HepG2 (cell line): ENCODE results near the gene RAB20. TPM values are rescaled to one million over a fixed set of nuclear protein-coding genes. Genes with fewer than 3 reads are reported as not detected.

Experiments
- ATF2 ChIP-seq: sonication (generic); formaldehyde crosslinking; IDR thresholded peaks from 2 replicates; pipeline ENCODE4 v1.4.0; 2020; ENCODE audit warnings: missing genetic modification reagents
- ETV6 ChIP-seq: sonication (generic); formaldehyde crosslinking; conservative IDR thresholded peaks from 2 replicates; pipeline ENCODE4 v1.4.0; 2020; ENCODE audit warnings: missing genetic modification reagents
- JARID2 ChIP-seq: sonication (generic); formaldehyde crosslinking; IDR thresholded peaks from 2 replicates; pipeline ENCODE4 v1.8.1; 2023; ENCODE audit warnings: missing genetic modification reagents, inconsistent platforms; ENCODE audit not compliant: insufficient replicate concordance
- KIAA2018 ChIP-seq: sonication (generic); formaldehyde crosslinking; IDR thresholded peaks from 2 replicates; pipeline ENCODE4 v1.5.0; 2020; ENCODE audit warnings: mild to moderate bottlenecking, missing genetic modification reagents, borderline replicate concordance
- NPAS2 ChIP-seq: sonication (generic); formaldehyde crosslinking; IDR thresholded peaks from 2 replicates; pipeline ENCODE4 v1.8.0; 2022; ENCODE audit warnings: mild to moderate bottlenecking, missing genetic modification reagents, borderline replicate concordance
- TEF ChIP-seq: sonication (generic); formaldehyde crosslinking; IDR thresholded peaks from 2 replicates; pipeline ENCODE4 v1.5.0; 2020; ENCODE audit warnings: missing genetic modification reagents
- ZNF280B ChIP-seq: sonication (generic); formaldehyde crosslinking; IDR thresholded peaks from 2 replicates; pipeline ENCODE4 v1.5.0; 2020; ENCODE audit warnings: missing genetic modification reagents, mild to moderate bottlenecking, borderline replicate concordance
- ZNF687 ChIP-seq: sonication (generic); formaldehyde crosslinking; IDR thresholded peaks from 2 replicates; pipeline ENCODE4 v1.5.1; 2020; ENCODE audit warnings: mild to moderate bottlenecking, missing genetic modification reagents, moderate library complexity
- ZNF709 ChIP-seq: sonication (generic); formaldehyde crosslinking; IDR thresholded peaks from 2 replicates; pipeline ENCODE4 v1.5.0; 2020; ENCODE audit warnings: mild to moderate bottlenecking, missing genetic modification reagents
- polyA plus RNA-seq, 8 experiments: library from polyadenylated mRNA; depleted of rRNA in 3 of 8; stranded (reverse) in 7 of 8; unstranded in 1 of 8; fragments of >200 nt; fragmentation: Illumina TruSeq in 4 of 8; extraction: Trizol in 4 of 8; gene quantifications; 2 replicates each; pipeline versions ENCODE4 v1.2.1 to v1.2.3, GENCODE V29; 2011 to 2016; ENCODE audit warnings: low read depth in 4 of 8, missing spikeins in 1 of 8, mixed read lengths in 1 of 8; ENCODE audit not compliant: insufficient read depth in 1 of 8
- total RNA-seq, 5 experiments: library from RNA; depleted of rRNA; stranded (reverse); fragments of >200 nt; fragmentation: Illumina TruSeq; extraction: Trizol; gene quantifications; 2 replicates each; pipeline ENCODE4 v1.2.3, GENCODE V29; 2016; ENCODE audit warnings: low read depth in 1 of 5

The RAB20 gene
- total and polyA plus RNA-seq, 2 of the 13 experiments (the other 11 are each of a cell fraction or from before 2014, with no cell fraction given), result 15.6 to 30.5 TPM

GRCh38 chr13:110561344-110562035 lies at the start of gene RAB20 (continued):
- TF ChIP-seq ZNF280B (CRISPR knock-in tag) (no peak), ZNF687 (peak; percentile 86), ETV6 (CRISPR knock-in tag) (peak; percentile 40; the same call in 1 of the 2 replicates), KIAA2018 (no peak), TEF (no peak), ZNF709 (CRISPR knock-in tag) (no peak), JARID2 (peak; percentile 28), ATF2 (CRISPR knock-in tag) (peak; percentile 2; the same call in 1 of the 2 replicates), NPAS2 (CRISPR knock-in tag) (no peak)
